Ovary (tissue), 3 donors: ENCODE measurements around the gene NCAPD2.

Experiments used
- CTCF ChIP-seq, 3 donors: fragments of 450-650 bp in 2 of 3; fragments of 200-600 bp in 1 of 3; IDR thresholded peaks; one replicate each; pipeline versions ENCODE4 v1.5.1 to v1.8.0; 2016 to 2022; ENCODE audit warnings: antibody characterized with exemption in 3 of 3, mild to moderate bottlenecking in 1 of 3
- POLR2A ChIP-seq: fragments of 450-650 bp; IDR thresholded peaks from one replicate; pipeline ENCODE4 v1.6.1; 2017; ENCODE audit warnings: antibody characterized with exemption, mild to moderate bottlenecking, moderate library complexity
- donor health status: DM: no; HTN: no; CAD: no.

- no peak for TF ChIP-seq POLR2A
- TF ChIP-seq CTCF (IDR thresholded peaks at IDR 0.05): no peak
Measured at GRCh38 chr12:6574576-6575295, 80.8 kb downstream of the NCAPD2 start.
